HepG2 (cell line): ENCODE data around the gene MIGA2.

Experiments
- ATF1 ChIP-seq: IDR thresholded peaks from 2 replicates; pipeline ENCODE4 v1.6.1; 2016; ENCODE audit warnings: mild to moderate bottlenecking, control low read depth
- CTCF ChIP-seq: sonication (generic); formaldehyde crosslinking; IDR thresholded peaks from 2 replicates; pipeline ENCODE4 v1.5.0; 2020; ENCODE audit warnings: mild to moderate bottlenecking, missing genetic modification reagents, moderate library complexity
- NR3C1 ChIP-seq: sonication (generic); formaldehyde crosslinking; IDR thresholded peaks from 2 replicates; pipeline ENCODE4 v1.4.0; 2020; ENCODE audit warnings: missing genetic modification reagents
- POLR2AphosphoS5 ChIP-seq: IDR thresholded peaks from 2 replicates; pipeline ENCODE4 v1.6.1; 2012; ENCODE audit warnings: low read depth, low read length
- SAFB2 ChIP-seq: sonication (generic); formaldehyde crosslinking; IDR thresholded peaks from 2 replicates; pipeline ENCODE4 v1.5.1; 2020; ENCODE audit warnings: missing genetic modification reagents, low read depth, mild to moderate bottlenecking, borderline replicate concordance
- ZEB1 ChIP-seq: IDR thresholded peaks from 2 replicates; pipeline ENCODE4 v1.6.1; 2012; ENCODE audit warnings: mild to moderate bottlenecking, low read depth, inconsistent platforms; ENCODE audit not compliant: insufficient replicate concordance
- ZNF292 ChIP-seq: sonication (generic); formaldehyde crosslinking; IDR thresholded peaks from 2 replicates; pipeline ENCODE4 v1.8.1; 2022; ENCODE audit warnings: mild to moderate bottlenecking, low read depth, missing genetic modification reagents, borderline replicate concordance
- TF ChIP-seq, protein P1 (sequence below): sonication (generic); formaldehyde crosslinking; IDR thresholded peaks from 2 replicates; pipeline ENCODE4 v1.5.0; 2020; ENCODE audit warnings: mild to moderate bottlenecking, missing genetic modification reagents
- TF ChIP-seq, protein P2 (sequence below): sonication (generic); formaldehyde crosslinking; conservative IDR thresholded peaks from 2 replicates; pipeline ENCODE4 v1.4.0; 2020; ENCODE audit warnings: missing genetic modification reagents

- TF ChIP-seq CTCF (CRISPR knock-in tag) (no peak), ZNF292 (CRISPR knock-in tag) (no peak), ZEB1 (no peak), POLR2AphosphoS5 (no peak), NR3C1 (CRISPR knock-in tag) (no peak), ATF1 (CRISPR knock-in tag) (no peak), SAFB2 (CRISPR knock-in tag) (no peak)
- TF ChIP-seq, protein P1, sequence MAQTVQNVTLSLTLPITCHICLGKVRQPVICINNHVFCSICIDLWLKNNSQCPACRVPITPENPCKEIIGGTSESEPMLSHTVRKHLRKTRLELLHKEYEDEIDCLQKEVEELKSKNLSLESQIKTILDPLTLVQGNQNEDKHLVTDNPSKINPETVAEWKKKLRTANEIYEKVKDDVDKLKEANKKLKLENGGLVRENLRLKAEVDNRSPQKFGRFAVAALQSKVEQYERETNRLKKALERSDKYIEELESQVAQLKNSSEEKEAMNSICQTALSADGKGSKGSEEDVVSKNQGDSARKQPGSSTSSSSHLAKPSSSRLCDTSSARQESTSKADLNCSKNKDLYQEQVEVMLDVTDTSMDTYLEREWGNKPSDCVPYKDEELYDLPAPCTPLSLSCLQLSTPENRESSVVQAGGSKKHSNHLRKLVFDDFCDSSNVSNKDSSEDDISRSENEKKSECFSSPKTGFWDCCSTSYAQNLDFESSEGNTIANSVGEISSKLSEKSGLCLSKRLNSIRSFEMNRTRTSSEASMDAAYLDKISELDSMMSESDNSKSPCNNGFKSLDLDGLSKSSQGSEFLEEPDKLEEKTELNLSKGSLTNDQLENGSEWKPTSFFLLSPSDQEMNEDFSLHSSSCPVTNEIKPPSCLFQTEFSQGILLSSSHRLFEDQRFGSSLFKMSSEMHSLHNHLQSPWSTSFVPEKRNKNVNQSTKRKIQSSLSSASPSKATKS, result no peak
- TF ChIP-seq, protein P2, sequence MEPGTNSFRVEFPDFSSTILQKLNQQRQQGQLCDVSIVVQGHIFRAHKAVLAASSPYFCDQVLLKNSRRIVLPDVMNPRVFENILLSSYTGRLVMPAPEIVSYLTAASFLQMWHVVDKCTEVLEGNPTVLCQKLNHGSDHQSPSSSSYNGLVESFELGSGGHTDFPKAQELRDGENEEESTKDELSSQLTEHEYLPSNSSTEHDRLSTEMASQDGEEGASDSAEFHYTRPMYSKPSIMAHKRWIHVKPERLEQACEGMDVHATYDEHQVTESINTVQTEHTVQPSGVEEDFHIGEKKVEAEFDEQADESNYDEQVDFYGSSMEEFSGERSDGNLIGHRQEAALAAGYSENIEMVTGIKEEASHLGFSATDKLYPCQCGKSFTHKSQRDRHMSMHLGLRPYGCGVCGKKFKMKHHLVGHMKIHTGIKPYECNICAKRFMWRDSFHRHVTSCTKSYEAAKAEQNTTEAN, result no peak
These were observed 13.2 kb upstream of the MIGA2 start for GRCh38 chr9:129023036-129023907.
